ENCODE data around the gene TSHZ2.
A peak's percentile ranks its signal among the peaks of the same experiment; 100 is the strongest.
"Not testable (repeated sequence)": the region's sequence is repeated elsewhere in the genome, so short reads cannot be mapped to it uniquely, and the experiment has no call there.

The TSHZ2 gene

GRCh38 chr20:52962183-52962582, 10.0 kb upstream of the TSHZ2 start:
- DNase-seq, result no peak

- no peak for DNase-seq
These were observed 9.0 kb upstream of the TSHZ2 start for GRCh38 chr20:52963131-52963530.

GRCh38 chr20:52964131-52964530, 8.0 kb upstream of the TSHZ2 start:
- no peak for DNase-seq

GRCh38 chr20:52965380-52965779, 6.8 kb upstream of the TSHZ2 start:
- no peak for DNase-seq

GRCh38 chr20:52965819-52966218, 6.3 kb upstream of the TSHZ2 start:
- no peak for DNase-seq

- DNase-seq, result not testable (repeated sequence)
These were observed 5.6 kb upstream of the TSHZ2 start for GRCh38 chr20:52966543-52966942.

- no peak for DNase-seq
These were observed 514 bp upstream of the TSHZ2 start for GRCh38 chr20:52971498-52972189.

- DNase-seq, result peak; percentile 65
These were observed 1.0 kb downstream of the TSHZ2 start for GRCh38 chr20:52972965-52973819.

- DNase-seq, result peak; percentile 48
These were observed 2.0 kb downstream of the TSHZ2 start for GRCh38 chr20:52974179-52974594.

- DNase-seq, result peak; percentile 34
These were observed 3.0 kb downstream of the TSHZ2 start for GRCh38 chr20:52975029-52975732.

GRCh38 chr20:52975803-52976531, 3.8 kb downstream of the TSHZ2 start:
- DNase-seq, result no peak

GRCh38 chr20:52978851-52979250, 6.7 kb downstream of the TSHZ2 start:
- no peak for DNase-seq

- no peak for DNase-seq
These were observed 8.9 kb downstream of the TSHZ2 start for GRCh38 chr20:52981051-52981450.

- DNase-seq, result peak; percentile 41
These were observed 11.7 kb downstream of the TSHZ2 start for GRCh38 chr20:52983726-52984450.

GRCh38 chr20:52984451-52984810, 12.3 kb downstream of the TSHZ2 start:
- no peak for DNase-seq

- no peak for DNase-seq
These were observed 13.5 kb downstream of the TSHZ2 start for GRCh38 chr20:52985687-52986086.

- no peak for DNase-seq
These were observed 15.1 kb downstream of the TSHZ2 start for GRCh38 chr20:52987295-52987694.

- no peak for DNase-seq
These were observed 19.7 kb downstream of the TSHZ2 start for GRCh38 chr20:52991830-52992229.

GRCh38 chr20:52992632-52993031, 20.5 kb downstream of the TSHZ2 start:
- no peak for DNase-seq

- no peak for DNase-seq
These were observed 20.9 kb downstream of the TSHZ2 start for GRCh38 chr20:52993076-52993475.

- no peak for DNase-seq
These were observed 22.2 kb downstream of the TSHZ2 start for GRCh38 chr20:52994184-52994970.

All from CD4-positive, alpha-beta T cell treated with Interleukin-17A for 4 hours (primary cell).